ENCODE data around the gene AFDN.

Gene AFDN, protein sequence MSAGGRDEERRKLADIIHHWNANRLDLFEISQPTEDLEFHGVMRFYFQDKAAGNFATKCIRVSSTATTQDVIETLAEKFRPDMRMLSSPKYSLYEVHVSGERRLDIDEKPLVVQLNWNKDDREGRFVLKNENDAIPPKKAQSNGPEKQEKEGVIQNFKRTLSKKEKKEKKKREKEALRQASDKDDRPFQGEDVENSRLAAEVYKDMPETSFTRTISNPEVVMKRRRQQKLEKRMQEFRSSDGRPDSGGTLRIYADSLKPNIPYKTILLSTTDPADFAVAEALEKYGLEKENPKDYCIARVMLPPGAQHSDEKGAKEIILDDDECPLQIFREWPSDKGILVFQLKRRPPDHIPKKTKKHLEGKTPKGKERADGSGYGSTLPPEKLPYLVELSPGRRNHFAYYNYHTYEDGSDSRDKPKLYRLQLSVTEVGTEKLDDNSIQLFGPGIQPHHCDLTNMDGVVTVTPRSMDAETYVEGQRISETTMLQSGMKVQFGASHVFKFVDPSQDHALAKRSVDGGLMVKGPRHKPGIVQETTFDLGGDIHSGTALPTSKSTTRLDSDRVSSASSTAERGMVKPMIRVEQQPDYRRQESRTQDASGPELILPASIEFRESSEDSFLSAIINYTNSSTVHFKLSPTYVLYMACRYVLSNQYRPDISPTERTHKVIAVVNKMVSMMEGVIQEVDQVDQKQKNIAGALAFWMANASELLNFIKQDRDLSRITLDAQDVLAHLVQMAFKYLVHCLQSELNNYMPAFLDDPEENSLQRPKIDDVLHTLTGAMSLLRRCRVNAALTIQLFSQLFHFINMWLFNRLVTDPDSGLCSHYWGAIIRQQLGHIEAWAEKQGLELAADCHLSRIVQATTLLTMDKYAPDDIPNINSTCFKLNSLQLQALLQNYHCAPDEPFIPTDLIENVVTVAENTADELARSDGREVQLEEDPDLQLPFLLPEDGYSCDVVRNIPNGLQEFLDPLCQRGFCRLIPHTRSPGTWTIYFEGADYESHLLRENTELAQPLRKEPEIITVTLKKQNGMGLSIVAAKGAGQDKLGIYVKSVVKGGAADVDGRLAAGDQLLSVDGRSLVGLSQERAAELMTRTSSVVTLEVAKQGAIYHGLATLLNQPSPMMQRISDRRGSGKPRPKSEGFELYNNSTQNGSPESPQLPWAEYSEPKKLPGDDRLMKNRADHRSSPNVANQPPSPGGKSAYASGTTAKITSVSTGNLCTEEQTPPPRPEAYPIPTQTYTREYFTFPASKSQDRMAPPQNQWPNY (N-terminal part only)

GRCh38 chr6:167826896-167827582 is at the start of gene AFDN:
Gene AFDN (plus strand): TSS chr6:167826911. CDS start chr6:167827133, 222 bp downstream.
- peak in 7 of 51 donors; percentile 29 to 62 (median 44) for DNase-seq

DNA sequence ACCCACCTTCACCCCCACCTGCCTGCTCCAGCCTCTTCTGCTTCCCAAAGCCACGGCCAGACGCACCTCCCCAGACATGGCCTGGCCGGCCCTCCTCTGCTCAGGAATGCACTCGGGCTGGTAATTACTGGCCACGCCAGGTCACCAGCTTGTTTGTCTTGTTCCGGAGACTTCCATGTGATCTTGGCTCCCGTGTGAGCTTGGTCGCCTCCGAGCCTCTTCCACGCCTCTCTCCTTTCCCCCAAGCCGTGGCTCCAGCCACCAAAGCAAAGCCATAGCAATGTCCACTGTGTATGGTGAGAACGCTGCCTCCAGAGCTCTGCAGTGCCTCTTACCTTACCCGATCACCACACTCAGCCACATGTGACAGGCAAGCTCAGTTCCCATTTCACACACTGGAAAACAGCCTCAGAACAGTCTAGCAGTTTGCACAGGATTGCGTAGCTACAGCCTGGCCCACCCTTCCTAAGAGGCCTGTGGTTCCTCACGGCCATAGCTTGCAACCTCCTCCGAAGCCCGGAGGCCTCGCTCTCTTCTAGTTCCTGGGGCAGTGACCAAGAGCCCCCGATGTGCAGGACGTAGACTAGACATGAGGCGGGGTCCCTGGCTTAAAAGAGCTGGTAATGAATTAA is 48.1 kb upstream of the AFDN start:
- DNase-seq: no peak

DNA sequence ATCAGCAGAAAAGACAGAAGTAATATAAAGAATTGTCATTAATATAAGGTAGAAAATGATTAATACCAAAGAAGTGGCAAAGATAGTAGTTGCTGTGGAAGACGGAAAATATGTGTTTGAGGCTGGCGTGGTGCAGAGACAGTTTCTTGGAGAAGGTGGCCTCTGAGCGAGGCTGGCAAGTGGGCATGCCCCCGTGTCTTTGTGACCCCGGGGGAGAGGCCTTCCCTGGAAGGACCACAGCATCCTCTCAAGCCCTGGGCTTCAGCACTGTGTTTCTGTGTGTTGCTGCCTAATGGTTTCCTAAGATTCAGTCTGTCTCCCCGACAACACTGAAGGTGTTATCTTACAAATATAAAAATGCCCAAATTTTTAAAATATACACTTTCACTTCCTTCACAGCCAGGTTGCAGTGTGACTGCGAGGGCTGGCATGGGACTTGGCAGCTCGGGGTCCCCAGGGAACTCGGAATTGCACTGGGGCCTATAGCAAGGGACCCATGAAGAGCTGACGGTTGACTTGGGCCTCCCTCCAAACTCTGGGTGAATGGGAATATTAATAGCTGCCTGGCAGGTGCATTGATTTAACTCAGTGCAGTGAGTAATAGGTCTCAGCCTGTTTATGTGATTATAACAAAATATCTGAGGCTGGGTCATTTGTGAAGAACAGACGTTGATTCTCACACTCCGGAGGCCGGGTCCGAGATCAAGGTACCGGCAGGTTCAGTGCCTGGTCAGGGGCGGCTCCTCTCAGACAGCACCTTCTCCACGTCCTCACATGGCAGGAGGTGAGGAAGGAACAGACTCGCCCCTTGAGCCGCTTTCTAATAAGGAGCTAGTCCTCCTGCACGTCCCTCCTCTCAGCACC is 47.4 kb upstream of the AFDN start:
- DNase-seq: no peak

DNA sequence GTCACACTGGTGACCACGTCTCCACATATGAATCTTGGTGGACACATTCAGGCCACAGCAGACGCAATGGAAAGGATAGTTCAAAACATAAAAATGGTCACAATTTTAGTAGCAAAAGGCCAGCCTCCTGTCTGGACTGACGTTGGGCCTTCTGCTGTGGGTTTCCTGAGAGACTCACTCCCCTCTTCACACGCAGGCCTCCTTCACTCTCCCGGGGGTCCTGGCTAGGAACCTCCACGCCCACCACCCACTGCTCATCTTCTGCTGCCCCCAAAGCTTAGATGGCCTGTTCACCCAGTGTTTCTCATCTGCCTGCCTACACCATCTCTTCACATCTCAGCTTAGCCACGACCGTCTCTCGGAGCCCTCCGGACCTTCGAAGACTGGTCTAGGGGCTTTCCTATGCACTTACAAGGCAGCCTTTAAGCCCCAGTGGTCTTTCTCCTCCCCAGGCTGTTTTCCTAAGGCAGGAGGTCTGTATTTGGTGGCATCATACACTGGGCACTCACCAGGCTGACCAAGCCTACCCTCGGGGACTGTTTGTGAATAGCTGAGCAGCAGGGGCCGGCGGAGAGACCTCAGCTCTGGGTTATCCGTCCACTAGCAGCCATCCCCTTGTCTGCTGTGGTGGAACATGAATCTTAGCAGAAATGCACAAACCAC is 46.6 kb upstream of the AFDN start:
- DNase-seq: no peak

- peak in 1 of 51 donors; percentile 35 for DNase-seq
Measured at GRCh38 chr6:167781066-167781767, 45.5 kb upstream of the AFDN start.

GRCh38 chr6:167781868-167782267 is 44.8 kb upstream of the AFDN start:
- no peak for DNase-seq

DNA sequence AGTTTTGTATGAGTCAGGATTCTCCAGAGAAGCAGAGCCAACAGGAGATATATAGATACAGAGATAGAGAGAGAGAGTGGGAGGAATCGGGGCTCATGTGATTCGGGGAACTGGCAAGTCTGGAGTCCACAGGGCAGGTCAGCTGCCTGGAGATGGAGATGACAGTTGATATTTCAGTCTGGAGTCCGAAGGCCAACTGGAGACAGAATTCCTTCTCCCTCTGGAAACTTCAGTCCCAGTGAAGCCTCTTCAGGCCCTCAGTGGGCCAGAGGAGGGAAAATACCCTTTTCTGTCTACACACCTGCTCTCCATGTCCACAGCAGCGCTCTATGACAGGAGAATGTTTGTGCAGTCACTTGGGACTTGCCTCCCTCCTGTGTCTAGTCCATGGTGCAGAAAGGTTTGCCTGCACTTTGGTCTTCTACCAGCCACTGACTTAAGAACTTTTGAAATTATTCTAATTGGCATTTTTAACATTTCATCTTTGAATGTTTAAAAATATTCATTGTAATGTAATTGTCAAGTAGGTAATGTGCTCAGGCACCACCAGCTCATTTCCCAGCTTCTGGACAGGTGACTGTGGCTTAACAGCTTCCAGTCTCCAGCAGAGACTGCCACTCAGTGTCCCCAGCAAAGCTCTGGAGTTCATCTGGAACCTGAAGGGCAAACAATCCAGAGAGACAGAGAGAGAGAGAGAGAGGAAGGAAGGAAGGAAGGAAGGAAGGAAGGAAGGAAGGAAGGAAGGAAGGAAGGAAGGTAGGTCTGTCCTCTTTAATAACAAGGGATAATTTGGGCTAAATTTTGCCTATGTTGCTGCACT is 43.8 kb upstream of the AFDN start:
- DNase-seq: no peak

DNA sequence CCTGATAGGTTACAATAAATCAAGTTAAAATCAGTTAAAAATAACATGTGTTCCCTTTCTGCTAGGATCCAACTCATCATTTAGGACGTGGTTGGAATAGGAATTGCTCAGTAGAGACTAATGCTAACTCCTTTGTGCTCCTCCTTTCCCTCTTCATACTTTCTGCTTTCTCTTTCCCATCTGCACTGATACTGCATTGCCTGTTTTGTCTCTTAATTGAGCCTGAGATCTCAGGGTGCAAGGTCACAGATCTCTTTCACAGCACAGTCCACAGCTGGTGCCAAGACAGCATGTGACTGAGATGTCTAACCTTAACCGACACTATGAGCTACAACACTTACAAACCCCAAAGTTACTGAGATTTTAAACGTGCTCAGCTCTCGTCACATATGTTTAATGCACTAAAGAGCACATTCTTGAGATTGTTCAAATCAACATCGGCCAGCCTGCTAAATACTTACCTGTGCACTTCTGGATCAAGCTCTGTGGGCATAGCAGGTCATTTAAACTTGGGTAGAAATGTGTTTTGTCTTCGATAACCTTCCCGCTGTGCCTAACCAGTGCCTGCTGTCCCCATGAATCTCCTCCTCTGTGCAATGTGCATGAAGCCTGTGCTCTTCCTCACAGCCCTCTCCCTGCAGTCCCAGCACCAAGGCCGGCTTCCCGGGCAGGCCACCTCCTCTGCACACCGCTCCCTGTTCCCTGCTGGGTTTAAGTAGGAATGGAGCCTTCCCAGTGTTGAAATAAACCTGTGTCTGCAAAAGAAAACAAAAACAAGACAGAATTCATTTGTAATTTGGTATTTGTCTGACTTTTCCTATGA is 39.6 kb upstream of the AFDN start:
- no peak for DNase-seq

DNA sequence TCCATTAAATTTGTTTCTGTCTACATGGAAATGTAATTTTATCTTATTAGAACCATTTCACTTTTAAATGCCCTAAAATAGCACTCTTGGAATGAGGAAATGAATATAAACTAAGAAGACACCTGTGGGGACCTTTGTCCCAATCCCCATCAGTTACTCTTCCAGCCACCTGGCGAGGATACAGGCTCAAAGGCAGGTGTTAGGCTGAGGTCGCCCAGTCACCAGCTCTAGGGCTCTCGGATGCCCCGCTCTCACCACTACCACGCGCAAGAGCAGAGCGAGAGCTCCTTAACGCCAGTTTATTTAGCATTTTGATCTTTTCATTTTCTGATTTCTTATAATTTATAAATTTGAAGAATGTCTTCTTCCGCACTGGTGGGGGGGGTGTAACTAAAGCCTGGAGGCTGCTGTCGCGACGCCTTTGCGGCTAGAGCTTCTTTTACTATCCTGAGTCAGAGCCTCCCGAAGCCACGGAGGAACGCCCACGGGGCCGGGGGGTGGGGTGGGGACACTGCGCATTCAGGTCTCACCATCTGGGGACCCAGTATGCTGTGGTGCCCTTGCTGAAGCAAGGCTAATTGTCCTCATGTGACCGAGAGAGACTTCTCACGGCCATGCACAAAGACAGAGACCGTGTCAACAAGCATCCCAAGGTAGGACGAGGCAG is 38.7 kb upstream of the AFDN start:
- peak in 1 of 51 donors; percentile 22 for DNase-seq

- DNase-seq: no peak
Measured at GRCh38 chr6:167788563-167788903, 38.2 kb upstream of the AFDN start.

GRCh38 chr6:167789358-167789757 is 37.4 kb upstream of the AFDN start:
- DNase-seq: no peak

DNA sequence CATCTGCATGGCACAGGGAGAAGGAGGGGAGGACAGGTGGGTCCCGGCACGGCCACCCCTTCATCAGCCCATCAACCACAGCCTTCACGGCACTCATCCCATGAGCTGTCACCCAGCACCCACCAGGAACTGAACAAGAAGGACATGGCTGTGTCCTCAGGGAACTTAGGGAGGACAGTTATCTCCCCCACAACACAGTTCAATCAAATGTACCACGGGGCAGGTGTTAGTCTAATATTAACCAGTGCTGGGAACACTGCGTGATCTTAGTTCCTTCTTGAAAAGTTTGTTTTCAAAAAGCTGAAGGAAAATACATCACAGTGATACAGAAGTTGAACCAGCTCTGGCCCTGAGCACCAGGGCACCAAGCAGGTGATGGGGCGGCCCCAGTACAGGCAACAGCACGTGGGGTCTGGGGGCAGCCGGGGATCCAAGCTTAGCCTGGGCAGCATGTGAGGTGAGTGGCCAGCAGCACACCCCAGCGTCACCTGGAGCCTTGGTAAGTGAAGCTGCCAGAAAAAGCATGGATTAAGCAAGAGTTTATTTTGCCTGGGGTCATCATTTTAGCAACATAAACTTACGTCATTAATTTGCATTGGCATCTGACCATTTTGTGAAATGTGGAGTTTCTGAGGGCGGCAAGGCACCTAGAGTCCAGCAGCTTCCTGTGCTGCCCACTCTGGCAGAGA is 35.5 kb upstream of the AFDN start:
- no peak for DNase-seq

GRCh38 chr6:167791780-167792478 is 34.8 kb upstream of the AFDN start:
- no peak for DNase-seq

DNA sequence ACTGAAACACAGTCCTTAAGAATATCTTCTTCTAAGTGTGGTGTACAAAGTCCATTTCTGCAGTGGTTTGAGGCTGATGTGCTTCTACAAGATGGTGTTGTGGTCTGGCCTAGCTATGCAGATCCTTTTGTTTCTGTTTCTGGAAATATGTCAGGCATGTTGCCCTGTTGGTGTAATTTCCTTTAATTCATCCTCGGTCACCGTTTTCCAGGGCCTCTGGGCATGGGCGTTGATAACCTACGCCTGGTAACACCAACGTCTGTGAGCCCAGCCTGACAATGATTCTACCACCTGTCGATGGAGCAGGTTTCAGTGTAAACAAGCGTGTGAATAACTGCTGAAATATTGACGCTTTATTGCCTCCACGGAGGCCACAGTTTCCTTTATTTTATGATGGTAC is 33.3 kb upstream of the AFDN start:
- no peak for DNase-seq

Data from hypothalamus (tissue), 51 donors.